DND-41 (cell line): ENCODE data around the gene PRRT4.

Source experiments
- ATAC-seq: fragments of 200-7000 bp; cut with Tn5 transposase; 3 replicates; pipeline ENCODE4 v1.9.1; 2021; ENCODE audit warnings: low read depth; ENCODE audit not compliant: insufficient read depth
- DNase-seq: peaks from one replicate; pipeline ENCODE4 v3.0.0-alpha.2; 2020
- H2AFZ ChIP-seq: 2 replicates; pipeline ENCODE4 v1.6.0; 2012; ENCODE audit warnings: low read depth, low read length
- H3K27ac ChIP-seq: 2 replicates; pipeline ENCODE4 v1.5.1; 2012; ENCODE audit warnings: low read length, inconsistent platforms
- H3K27me3 ChIP-seq: fragments of 200-600 bp; sonication (generic); 2 replicates; pipeline ENCODE4 v1.6.0; 2012; ENCODE audit warnings: low read length, mild to moderate bottlenecking, inconsistent platforms; ENCODE audit not compliant: insufficient read depth, poor library complexity
- H3K36me3 ChIP-seq: 2 replicates; pipeline ENCODE4 v1.5.1; 2012; ENCODE audit warnings: low read length, inconsistent platforms; ENCODE audit not compliant: insufficient read depth
- H3K4me1 ChIP-seq: 2 replicates; pipeline ENCODE4 v1.5.1; 2012; ENCODE audit warnings: mild to moderate bottlenecking, low read length; ENCODE audit not compliant: insufficient read depth
- H3K4me2 ChIP-seq: 2 replicates; pipeline ENCODE4 v1.6.0; 2012; ENCODE audit warnings: mild to moderate bottlenecking, moderate library complexity, low read length, inconsistent platforms; ENCODE audit not compliant: insufficient read depth
- H3K4me3 ChIP-seq, 2 experiments: fragments of 200-600 bp in 1 of 2; shearing (Covaris generic) in 1 of 2; 2 replicates each; pipeline ENCODE4 v1.5.1; 2012 to 2016; ENCODE audit warnings: inconsistent platforms in 2 of 2, low read length in 2 of 2, mild to moderate bottlenecking in 2 of 2, low read depth in 1 of 2, moderate library complexity in 1 of 2
- H3K79me2 ChIP-seq: 2 replicates; pipeline ENCODE4 v1.6.0; 2012; ENCODE audit warnings: low read length, inconsistent platforms; ENCODE audit not compliant: insufficient read depth
- H3K9ac ChIP-seq: 2 replicates; pipeline ENCODE4 v1.6.0; 2012; ENCODE audit warnings: low read depth, mild to moderate bottlenecking, inconsistent platforms, low read length, moderate library complexity
- H3K9me3 ChIP-seq: 2 replicates; pipeline ENCODE4 v1.5.1; 2012; ENCODE audit warnings: low read length, moderate library complexity, mild to moderate bottlenecking, inconsistent platforms; ENCODE audit not compliant: insufficient read depth, severe bottlenecking
- H4K20me1 ChIP-seq: 2 replicates; pipeline ENCODE4 v1.6.0; 2012; ENCODE audit warnings: low read length; ENCODE audit not compliant: insufficient read depth
- CTCF ChIP-seq: IDR thresholded peaks from 2 replicates; pipeline ENCODE4 v1.5.1; 2012; ENCODE audit warnings: borderline replicate concordance, low read length, moderate library complexity, mild to moderate bottlenecking; ENCODE audit not compliant: poor library complexity, severe bottlenecking; ENCODE audit errors: extremely low read depth
- EZH2 ChIP-seq: IDR thresholded peaks from 3 replicates; pipeline ENCODE4 v1.6.1; 2012; ENCODE audit warnings: borderline replicate concordance, low read depth, mild to moderate bottlenecking, moderate library complexity, low read length, inconsistent platforms; ENCODE audit not compliant: severe bottlenecking

PRRT4 gene

GRCh38 chr7:128357217-128357613 lies 4.3 kb downstream of the PRRT4 start:
- no peak overlapping the region for H3K9ac ChIP-seq
- H3K36me3 ChIP-seq, result no peaks in the 10 kb centered on the region
- H3K4me1 ChIP-seq, result peaks cover 23% of the 10 kb centered on the region
- H3K9me3 ChIP-seq, result no peaks in the 10 kb centered on the region
- DNase-seq (no peak), ATAC-seq (no peak)
- 0 out of 2 replicates have a peak, but pooled peaks cover 2% of the 10 kb centered on the region for H4K20me1 ChIP-seq
- H2AFZ ChIP-seq, result no peak overlapping the region
- no peak for TF ChIP-seq CTCF
- no peak for TF ChIP-seq EZH2
- H3K27me3 ChIP-seq, result peaks cover 28% of the 10 kb centered on the region
- no peak overlapping the region for H3K27ac ChIP-seq
- no peak overlapping the region for H3K4me3 ChIP-seq
- no peaks in the 10 kb centered on the region for H3K79me2 ChIP-seq
- no peak overlapping the region for H3K4me2 ChIP-seq

- Histone ChIP-seq H3K9me3 (no peaks in the 10 kb centered on the region), H3K79me2 (no peaks in the 10 kb centered on the region), H3K4me1 (peaks cover 18% of the 10 kb centered on the region), H3K27ac (no peak overlapping the region), H3K27me3 (peaks cover 22% of the 10 kb centered on the region), H3K4me3 (no peak overlapping the region), H3K36me3 (no peaks in the 10 kb centered on the region), H3K9ac (no peak overlapping the region), H4K20me1 (no peaks in the 10 kb centered on the region), H2AFZ (no peak overlapping the region), H3K4me2 (no peak overlapping the region)
- ATAC-seq (no peak), DNase-seq (no peak)
- TF ChIP-seq EZH2 (no peak), CTCF (no peak)
Observed at GRCh38 chr7:128356546-128357216, 4.8 kb downstream of the PRRT4 start.

GRCh38 chr7:128353610-128354009 lies 7.9 kb downstream of the PRRT4 start:
- Histone ChIP-seq H3K4me1 (no peaks in the 10 kb centered on the region), H3K27ac (no peak overlapping the region), H3K4me2 (no peak overlapping the region), H3K4me3 (no peak overlapping the region), H3K9me3 (no peaks in the 10 kb centered on the region), H3K27me3 (peaks cover 11% of the 10 kb centered on the region), H3K9ac (no peak overlapping the region), H3K36me3 (no peaks in the 10 kb centered on the region), H3K79me2 (no peaks in the 10 kb centered on the region), H2AFZ (no peak overlapping the region), H4K20me1 (no peaks in the 10 kb centered on the region)
- ATAC-seq (no peak), DNase-seq (no peak)
- no peak for TF ChIP-seq CTCF
- TF ChIP-seq EZH2, result no peak

GRCh38 chr7:128353189-128353588 lies 8.3 kb downstream of the PRRT4 start:
- peaks cover 7% of the 10 kb centered on the region for H3K27me3 ChIP-seq
- ATAC-seq, result no peak
- no peak for DNase-seq
- H3K4me3 ChIP-seq, result no peak overlapping the region
- H4K20me1 ChIP-seq, result no peaks in the 10 kb centered on the region
- no peak overlapping the region for H2AFZ ChIP-seq
- H3K4me1 ChIP-seq, result no peaks in the 10 kb centered on the region
- H3K9ac ChIP-seq, result no peak overlapping the region
- H3K4me2 ChIP-seq, result no peak overlapping the region
- no peaks in the 10 kb centered on the region for H3K79me2 ChIP-seq
- no peaks in the 10 kb centered on the region for H3K9me3 ChIP-seq
- H3K36me3 ChIP-seq, result no peaks in the 10 kb centered on the region
- TF ChIP-seq EZH2 (no peak), CTCF (no peak)
- H3K27ac ChIP-seq, result no peak overlapping the region
